ENCODE measurements around the gene STK40.

DNA sequence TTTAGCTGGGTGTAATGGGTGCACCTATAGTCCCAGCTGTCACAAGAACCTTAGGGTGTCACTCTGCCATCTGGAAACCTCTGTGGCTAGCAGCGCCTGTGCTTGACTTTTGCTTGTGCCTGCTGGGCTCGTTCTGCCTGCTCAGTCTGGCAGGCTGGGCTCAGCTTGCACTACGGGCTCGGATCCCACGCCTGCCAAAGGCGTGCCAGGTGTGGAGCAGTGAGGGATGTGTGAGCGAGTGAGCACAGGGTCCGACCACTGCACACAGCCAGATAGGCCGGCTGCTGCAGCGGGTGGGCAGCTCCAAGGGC lies 14.7 kb upstream of the STK40 start:
- TF ChIP-seq, protein P1, sequence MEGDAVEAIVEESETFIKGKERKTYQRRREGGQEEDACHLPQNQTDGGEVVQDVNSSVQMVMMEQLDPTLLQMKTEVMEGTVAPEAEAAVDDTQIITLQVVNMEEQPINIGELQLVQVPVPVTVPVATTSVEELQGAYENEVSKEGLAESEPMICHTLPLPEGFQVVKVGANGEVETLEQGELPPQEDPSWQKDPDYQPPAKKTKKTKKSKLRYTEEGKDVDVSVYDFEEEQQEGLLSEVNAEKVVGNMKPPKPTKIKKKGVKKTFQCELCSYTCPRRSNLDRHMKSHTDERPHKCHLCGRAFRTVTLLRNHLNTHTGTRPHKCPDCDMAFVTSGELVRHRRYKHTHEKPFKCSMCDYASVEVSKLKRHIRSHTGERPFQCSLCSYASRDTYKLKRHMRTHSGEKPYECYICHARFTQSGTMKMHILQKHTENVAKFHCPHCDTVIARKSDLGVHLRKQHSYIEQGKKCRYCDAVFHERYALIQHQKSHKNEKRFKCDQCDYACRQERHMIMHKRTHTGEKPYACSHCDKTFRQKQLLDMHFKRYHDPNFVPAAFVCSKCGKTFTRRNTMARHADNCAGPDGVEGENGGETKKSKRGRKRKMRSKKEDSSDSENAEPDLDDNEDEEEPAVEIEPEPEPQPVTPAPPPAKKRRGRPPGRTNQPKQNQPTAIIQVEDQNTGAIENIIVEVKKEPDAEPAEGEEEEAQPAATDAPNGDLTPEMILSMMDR (IDR thresholded peaks at IDR 0.05), result no peak
- TF ChIP-seq POLR2AphosphoS5 (IDR thresholded peaks at IDR 0.05) (no peak), POLR2A (IDR thresholded peaks at IDR 0.05) (no peak)
